Measurements from ENCODE around the gene ATP5PO.

GRCh38 chr21:33932731-33933130 lies 17.1 kb upstream of the ATP5PO start:
- no peak for TF ChIP-seq CTCF (IDR thresholded peaks at IDR 0.05)
- no peak for TF ChIP-seq POLR2A (IDR thresholded peaks at IDR 0.05)

Data from uterus (tissue), 2 donors.